KBM-7 (cell line): ENCODE measurements around the gene PLEKHA8.

Experiments used
- DNase-seq: peaks from one replicate; pipeline ENCODE4 v3.0.0-alpha.2; 2015
- in situ Hi-C: fragments of 300-500 bp; cut with MboI; formaldehyde crosslinking; loops from 2 replicates; pipeline ENCODE4 v1.14.3; 2020; ENCODE audit warnings: low sequenced_read_pairs, low pct_unique_long_range_greater_than_20kb, mixed read lengths

The PLEKHA8 gene, protein sequence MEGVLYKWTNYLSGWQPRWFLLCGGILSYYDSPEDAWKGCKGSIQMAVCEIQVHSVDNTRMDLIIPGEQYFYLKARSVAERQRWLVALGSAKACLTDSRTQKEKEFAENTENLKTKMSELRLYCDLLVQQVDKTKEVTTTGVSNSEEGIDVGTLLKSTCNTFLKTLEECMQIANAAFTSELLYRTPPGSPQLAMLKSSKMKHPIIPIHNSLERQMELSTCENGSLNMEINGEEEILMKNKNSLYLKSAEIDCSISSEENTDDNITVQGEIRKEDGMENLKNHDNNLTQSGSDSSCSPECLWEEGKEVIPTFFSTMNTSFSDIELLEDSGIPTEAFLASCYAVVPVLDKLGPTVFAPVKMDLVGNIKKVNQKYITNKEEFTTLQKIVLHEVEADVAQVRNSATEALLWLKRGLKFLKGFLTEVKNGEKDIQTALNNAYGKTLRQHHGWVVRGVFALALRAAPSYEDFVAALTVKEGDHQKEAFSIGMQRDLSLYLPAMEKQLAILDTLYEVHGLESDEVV

DNA sequence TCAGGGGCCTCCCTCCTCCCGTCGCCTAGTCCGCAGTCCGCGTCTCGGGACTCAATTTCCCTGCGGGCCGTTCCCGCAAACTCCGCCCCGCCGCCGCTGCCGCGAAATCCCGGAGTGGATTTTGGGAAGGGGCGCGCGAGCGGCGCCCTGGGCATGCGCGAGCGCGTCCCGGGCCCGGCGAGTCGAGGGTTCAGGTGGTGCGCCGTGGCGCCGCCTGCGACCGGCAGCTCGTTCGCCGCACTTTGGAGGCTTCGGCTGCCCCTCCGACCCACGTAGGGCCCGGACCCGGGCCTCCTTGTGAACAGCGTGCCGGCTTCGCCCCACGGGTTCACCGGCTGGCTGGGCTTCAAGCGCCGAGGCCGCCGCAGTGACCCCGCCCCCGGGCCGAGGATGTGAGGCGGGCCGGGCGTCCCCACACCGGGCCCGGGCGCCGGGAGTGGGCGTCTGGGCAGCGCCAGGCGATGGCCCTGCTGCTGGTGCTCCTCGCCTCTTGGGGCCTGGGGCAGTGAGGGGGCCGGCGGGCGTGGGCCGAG lies at the start of gene PLEKHA8:
Gene PLEKHA8 (plus strand): TSS at position 197 of the 533 bp plus-strand sequence. CDS start 351 bp downstream, outside the sequence.
- DNase-seq: peak; percentile 93
- in situ Hi-C loops: no loop called here

DNA sequence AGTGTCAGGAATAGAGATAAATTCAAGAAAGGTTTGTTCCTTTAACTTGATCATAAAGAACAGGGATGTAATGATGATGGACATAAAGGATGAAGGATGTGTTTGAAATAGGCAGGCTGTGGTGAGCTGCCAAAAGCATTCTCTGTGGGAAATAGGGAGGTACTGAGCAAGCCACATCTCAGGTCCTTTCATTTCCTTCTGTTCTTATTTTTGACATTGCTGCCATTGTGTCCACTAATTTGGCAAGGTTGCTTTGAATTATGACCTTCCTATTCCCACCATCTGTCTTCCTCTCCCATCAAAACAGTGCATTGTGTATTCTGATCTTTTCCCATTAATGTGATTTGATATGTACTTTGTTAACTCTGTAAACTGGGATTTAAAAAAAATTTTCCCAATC lies 48.1 kb upstream of the PLEKHA8 start:
- no peak for DNase-seq
- in situ Hi-C loops: no loop called here

DNA sequence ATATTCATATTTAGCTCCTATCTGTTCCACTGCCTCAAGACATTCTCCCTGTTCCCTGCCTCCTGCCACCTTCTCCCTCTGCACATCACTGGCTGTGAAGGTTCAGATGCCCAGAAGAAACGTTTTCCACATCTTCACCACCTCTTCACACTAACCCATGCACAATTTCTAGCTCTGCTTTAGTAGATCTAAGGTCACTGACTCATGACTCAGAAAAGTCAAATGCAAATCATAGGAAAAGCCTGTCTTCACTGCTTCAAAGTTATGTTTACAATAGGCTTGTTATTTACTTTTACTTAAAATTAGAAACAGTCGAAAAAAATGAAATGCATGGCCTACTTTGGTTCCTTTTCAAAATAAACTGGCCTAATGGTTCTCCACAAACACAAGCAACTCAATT lies 41.1 kb upstream of the PLEKHA8 start:
- in situ Hi-C loops: no loop called here
- DNase-seq: peak; percentile 12

DNA sequence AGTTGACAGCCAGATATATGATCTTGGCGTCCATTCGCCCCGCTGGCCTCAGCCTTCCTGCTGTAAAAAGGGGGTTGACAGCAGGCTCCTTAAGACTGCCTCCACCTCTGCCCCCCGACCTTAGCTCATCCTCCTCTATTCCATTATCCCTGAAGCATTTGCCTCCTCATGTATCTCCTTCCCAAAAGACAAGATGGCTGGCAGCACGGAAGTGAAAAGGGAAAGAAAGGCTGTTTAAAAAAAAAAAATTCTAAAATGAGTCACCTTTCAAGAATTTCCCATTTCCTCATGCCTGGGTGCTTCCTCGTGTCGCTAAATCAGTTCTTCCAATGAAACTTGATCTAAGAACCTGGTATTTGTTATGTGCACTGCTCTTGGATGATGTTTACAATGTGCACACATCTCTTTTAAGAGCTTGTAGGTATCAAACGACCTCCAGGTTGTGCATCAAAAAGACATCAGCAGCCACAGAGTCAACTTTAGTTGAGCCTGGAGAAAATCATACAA lies 40.3 kb upstream of the PLEKHA8 start:
- in situ Hi-C loops: no loop called here
- peak; percentile 76 for DNase-seq

DNA sequence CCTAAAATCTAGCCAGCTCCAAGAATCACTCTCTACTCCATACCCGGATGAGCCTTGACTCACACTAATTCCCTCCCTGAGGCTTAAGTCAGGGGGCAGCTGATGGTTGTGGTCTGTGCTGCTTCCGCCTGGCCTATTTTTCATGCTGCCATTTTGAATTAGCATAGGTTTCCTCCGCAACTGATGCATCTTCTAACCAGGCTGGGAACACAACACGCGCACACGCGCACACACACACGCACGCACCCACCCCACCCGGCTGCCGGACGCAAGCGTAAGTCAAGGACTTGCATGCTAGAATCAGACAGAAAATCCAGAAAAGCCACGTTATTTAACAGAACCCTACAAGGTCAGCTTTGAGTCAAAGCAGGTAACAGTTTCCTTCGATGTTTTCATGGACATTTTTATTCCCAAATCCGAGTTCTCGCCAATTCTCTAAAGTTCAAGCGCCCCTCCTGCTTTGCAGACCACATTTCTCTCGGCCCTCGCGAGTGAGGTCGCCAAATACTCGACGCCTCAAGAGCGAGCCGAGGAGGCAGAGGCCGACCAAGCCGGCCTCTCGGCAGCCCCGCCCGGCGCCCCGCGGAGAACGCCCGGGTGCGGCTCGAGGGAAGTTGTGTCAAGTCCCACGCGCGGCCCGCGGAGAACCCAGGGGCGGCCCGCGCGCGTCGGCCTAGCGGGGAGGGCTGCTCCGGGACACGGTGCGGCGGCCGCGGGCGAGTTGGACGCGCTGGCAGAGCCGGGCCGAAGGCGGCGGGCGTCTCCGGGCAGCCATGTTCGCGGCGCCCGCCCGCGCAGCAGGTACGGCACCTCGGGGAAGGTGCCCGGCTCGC lies 39.6 kb upstream of the PLEKHA8 start:
- DNase-seq: peak; percentile 83
- in situ Hi-C loops: no loop called here

DNA sequence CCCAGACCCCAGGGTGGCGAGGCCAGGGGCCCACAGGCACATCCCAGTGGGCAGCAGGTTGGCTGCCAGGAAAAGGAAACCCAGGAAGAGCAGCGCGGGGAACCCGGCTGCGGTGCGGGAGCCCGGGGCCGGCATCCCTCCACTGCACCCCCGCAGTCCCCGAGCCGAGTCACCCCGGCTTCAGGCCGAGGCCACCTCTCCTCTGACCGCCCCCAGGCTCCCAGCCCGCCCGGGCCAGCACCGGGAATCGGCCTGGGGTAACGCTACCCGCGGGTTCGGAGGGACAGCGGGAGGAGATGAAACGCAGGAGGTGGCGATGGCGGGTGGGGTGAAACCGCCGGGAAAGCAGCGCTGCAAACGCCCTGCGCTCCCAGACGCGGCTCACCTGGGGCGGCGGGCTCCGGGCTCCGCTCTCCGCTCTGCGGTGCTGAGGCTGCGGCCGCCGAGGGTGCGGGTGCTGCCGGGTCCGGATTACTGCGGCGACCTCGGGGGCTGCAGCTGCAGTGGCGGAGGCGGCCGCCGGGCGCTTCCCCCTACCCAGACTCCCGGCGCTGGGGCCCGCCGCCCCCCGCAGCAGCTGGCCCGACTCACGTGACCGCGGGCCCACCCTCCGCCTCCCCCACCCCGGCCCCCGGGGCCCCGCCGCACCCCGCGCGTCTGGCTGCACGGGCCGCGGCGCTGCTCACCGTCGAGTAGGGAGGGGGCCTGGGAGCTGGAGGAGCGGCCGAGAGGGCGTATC lies 38.8 kb upstream of the PLEKHA8 start, which contains the start of gene SCRN1:
Gene SCRN1 (minus strand): TSS at position 545 of the 739 bp plus-strand sequence. CDS start 20,734 bp downstream, outside the sequence.
- in situ Hi-C loops: no loop called here
- peak; percentile 54 for DNase-seq

DNA sequence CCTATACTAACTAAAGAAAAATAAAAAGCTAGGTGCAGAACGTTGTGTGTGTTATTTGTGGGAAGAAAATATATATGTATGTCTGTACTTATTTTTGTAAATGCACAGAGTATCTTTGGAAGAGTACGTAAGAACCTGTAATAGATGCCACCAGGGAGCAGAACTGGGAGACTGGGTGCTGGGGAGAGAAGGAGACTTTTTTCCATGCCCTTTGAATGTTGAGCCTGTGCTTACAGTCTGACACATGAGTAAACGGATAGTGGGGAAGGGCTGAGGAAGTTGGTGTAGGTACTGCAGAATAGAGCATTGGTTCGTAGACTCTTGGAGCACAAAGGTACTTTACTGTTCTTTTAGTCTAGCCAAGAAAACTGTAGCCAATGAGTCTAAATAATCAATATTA lies 37.3 kb upstream of the PLEKHA8 start:
- in situ Hi-C loops: no loop called here
- DNase-seq: no peak

DNA sequence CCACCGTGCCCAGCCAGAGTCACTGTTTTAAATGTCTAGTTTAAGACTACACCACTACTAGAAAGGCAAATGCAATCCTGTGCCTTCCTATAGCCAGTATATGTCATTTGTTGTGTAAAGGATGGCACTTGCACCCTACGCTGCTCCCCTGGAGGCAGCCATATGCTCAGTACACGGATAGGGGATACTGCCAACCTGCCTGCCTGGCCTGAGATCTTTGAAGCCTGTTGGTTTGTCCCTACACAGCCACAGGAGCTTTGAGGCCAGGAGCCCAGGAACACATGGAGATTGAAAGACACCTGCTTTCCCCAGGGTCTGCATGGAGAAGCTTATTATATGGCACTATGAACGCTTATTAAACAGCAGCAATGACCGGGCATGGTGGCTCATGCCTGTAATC lies 36.3 kb upstream of the PLEKHA8 start:
- no peak for DNase-seq
- in situ Hi-C loops: no loop called here

DNA sequence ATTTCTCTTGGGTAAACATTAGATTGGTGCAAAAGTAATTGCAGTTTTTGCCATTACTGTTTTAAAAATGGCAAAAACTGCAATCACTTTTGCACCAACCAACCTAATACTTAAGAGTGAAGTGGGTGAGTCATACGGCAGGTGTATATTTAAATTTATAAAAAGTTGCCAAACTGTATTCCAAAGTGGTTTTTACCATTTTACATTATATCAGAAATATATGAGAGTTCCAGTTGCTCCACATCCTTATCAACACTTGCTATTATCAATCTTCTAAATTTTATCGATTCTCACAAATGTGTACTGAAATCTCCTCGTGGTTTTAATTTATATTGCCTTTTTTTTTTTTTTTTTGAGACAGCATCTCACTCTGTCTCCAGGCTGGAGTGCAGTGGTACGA lies 35.1 kb upstream of the PLEKHA8 start:
- no peak for DNase-seq
- in situ Hi-C loops: no loop called here

DNA sequence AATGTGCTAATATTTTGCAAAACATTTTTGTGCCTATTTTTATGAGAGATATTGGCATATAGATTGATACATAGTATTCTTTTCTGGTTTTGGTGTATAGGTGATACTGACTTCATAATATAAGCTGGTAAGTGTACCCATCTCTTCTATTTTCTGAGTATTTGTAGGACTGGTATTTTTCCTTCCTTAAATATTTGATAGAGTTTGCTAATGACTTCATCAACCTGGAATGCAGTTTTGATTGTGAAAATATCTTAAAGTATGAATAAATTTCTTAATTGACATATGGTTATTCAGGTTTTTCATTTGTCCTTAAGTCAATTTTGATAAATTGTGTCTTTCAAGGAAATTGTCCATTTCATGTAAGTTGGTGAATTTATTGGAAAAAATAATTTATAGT lies 32.6 kb upstream of the PLEKHA8 start:
- in situ Hi-C loops: no loop called here

DNA sequence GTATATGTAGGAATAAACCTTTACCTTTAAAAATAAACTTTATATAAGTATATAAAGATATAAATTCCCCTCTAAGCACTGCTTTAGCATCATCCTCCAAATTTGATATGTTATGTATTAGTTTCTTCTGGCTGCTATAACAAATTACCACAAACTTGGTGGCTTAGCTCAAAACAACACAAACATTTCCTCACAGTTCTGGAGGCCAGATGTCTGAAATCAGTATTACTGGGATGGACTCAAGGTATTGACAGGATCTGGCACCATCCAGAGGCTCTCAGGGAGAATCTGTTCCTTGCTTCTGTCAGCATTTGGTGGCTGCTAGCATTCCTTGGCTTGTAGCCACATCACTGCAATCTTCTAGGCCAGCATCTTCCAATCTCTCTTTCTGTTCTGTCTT lies 31.9 kb upstream of the PLEKHA8 start:
- in situ Hi-C loops: no loop called here
- no peak for DNase-seq

More for the DNA sequence above, 32.6 kb upstream of the PLEKHA8 start:
- no peak for DNase-seq

DNA sequence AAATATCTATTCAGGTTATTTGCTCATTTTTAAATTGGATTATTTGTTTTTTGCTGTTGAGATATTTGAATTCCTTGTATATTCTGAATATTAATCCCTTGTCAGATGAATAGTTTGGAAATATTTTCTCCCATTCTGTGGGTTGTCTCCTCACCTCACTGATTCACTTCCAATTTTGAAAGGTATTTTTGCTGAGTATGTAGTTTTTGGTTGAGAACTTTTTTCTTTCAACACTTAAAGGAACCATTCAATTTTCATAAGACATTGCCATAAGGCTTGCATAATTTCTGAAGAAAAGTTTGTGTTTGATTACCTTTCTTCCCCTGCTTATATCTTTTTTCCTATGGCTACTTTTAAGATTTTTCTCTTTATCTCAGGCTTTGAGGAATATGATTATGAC lies 29.7 kb upstream of the PLEKHA8 start:
- in situ Hi-C loops: no loop called here
- DNase-seq: no peak

DNA sequence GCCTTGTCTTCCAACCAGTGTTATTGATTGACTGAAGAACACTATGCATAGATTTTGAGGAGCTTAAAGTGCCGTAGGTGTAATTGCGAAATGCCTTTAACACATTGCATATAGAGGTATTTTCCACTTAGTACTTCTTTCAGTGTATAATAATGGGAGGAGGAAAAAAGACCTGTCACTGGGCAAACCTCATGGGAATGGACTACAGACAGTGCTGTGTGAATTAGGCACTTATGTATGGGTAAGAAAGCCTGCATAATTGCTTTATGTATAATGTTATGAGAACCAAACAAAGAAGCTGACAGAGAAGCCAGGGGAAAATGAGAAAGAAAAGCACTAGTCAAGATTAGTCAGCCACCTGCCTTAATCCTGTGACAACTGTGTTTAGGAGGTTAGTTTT lies 26.2 kb upstream of the PLEKHA8 start:
- no peak for DNase-seq
- in situ Hi-C loops: no loop called here

DNA sequence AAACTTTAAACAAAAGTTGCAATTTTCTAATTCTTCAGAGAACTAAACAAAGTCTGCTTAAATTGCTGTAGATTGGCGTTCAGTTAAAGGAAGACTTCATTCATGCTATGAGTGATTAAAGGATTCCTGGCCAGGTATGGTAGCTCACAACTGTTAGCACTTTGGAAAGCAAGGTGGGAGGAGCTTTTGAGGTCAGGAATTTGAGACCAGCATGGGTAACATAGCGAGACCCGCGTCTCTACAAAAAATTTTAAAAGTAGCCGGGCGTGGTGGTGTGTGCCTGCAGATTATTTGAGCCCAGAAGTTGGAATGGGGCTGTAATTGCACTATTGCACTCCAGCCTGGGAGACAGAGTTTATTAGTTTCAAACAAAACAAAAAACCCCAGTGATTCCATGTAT lies 25.1 kb upstream of the PLEKHA8 start:
- no peak for DNase-seq
- in situ Hi-C loops: no loop called here

DNA sequence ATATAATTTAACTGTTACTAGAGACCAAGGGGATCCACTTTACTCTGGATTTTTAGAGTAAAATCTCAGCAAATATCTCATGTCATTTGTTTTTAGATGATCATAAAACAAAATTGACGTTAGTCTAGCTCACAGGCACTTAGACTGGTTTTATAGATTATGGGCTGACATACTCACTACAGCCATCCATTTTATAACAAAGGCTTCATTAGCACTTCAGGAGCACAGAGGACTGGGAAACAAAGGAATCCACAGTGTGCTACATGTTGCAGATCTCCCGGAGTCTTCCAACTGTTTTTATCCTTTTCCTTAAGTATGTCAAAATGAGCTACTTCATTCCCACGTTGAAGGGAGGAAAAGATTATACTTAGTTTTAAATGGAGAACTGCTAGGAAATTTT lies 22.7 kb upstream of the PLEKHA8 start:
- DNase-seq: no peak
- in situ Hi-C loops: no loop called here

DNA sequence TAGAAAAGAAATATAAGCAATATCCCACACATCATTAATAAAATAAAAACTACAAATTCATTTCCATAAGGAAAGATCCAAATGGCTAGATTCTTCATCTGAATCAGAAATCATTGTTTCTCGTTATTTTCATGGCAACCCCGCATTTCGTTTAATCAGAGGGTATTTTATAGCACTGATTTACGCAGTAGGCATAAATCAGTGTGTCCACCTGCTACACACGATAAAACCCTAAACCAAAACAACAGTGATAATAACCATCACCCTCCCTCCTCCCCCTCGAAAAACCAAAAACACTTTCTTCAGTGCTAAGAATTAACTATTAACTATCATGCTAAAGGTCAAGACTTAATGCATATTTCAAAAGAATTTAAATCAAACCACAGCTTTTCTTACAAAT lies 18.2 kb upstream of the PLEKHA8 start:
- in situ Hi-C loops: no loop called here
- no peak for DNase-seq

DNA sequence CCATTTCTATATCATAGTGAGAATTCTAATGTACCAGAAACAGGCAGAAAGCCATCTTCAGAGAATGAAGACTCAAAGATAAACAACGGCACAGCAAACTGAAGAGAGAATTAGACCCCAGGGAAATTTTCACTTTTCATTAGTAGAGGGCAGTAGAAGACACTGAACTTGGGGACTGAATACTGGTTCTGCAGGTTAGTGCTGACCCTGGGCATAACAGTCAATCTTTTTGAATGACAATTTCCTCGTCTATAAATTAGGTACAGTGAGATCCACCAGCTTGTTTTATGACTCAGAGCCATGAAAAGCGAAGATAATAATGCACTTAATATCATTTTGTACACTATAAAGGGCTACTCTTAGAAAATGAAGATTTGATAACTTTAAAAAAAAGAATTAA lies 15.5 kb upstream of the PLEKHA8 start:
- in situ Hi-C loops: no loop called here

DNA sequence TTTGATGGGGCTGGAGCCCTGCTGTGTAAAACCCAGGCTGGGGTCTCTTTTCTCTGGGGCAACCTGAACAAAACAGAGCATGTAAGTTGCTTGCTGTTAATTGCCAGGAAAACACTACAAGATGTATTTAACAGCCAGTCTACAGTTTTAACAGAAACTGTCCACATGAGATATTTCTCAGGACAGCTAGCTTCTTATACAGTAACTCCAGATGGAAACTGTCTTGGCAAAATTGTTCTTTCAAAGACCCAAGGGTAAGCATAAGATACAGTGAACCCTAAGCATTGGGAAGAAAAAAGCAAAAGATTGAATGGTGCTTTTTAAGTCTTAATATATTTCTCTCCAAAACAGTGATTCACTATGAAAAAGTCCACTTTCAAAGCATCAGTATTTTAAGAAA lies 9.8 kb upstream of the PLEKHA8 start:
- no peak for DNase-seq

More for the DNA sequence above, 15.5 kb upstream of the PLEKHA8 start:
- DNase-seq: no peak

DNA sequence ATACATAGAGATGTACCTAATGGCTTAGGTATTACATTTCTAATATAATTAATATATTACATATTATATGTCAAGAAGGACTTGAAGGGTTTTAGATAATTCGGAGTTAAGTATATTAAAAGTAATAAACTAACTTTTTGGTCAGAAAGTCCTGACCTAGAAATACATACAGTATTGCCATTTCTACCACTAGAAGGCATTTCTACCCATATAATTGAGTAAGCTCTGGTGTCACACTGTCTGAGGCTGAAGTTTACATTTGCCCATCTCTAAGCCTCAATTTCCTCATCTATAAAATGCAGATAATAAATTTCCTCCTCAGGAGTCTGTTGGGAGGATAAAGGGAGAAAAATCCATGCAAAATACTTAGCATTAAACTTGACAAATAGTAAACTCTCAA lies 8.8 kb upstream of the PLEKHA8 start:
- in situ Hi-C loops: no loop called here
- no peak for DNase-seq

More for the DNA sequence above, 9.8 kb upstream of the PLEKHA8 start:
- in situ Hi-C loops: no loop called here
